HUES48 (cell line): ENCODE measurements around the gene CLIP2.
A peak's percentile ranks its signal among the peaks of the same experiment; 100 is the strongest.

Experiments used
- H3K27ac ChIP-seq: one replicate; pipeline ENCODE4 v1.7.0; 2013; ENCODE audit warnings: low read depth, low read length, inconsistent platforms
- H3K27me3 ChIP-seq: 2 replicates; pipeline ENCODE4 v1.6.1; 2013; ENCODE audit warnings: mild to moderate bottlenecking, low read length; ENCODE audit not compliant: control insufficient read depth, insufficient read depth
- H3K36me3 ChIP-seq: 2 replicates; pipeline ENCODE4 v1.6.1; 2013; ENCODE audit warnings: low read length; ENCODE audit not compliant: control insufficient read depth, insufficient read depth
- H3K4me1 ChIP-seq: 2 replicates; pipeline ENCODE4 v1.6.1; 2013; ENCODE audit warnings: mild to moderate bottlenecking, low read length; ENCODE audit not compliant: control insufficient read depth, insufficient read depth
- H3K4me3 ChIP-seq: 2 replicates; pipeline ENCODE4 v1.5.1; 2013; ENCODE audit warnings: mild to moderate bottlenecking, low read depth, low read length
- H3K9ac ChIP-seq: 2 replicates; pipeline ENCODE4 v1.6.1; 2013; ENCODE audit warnings: mild to moderate bottlenecking, low read depth, low read length, moderate library complexity
- H3K9me3 ChIP-seq: 2 replicates; pipeline ENCODE4 v1.6.1; 2013; ENCODE audit warnings: low read length; ENCODE audit not compliant: control insufficient read depth, insufficient read depth

Gene CLIP2

GRCh38 chr7:74288034-74288881 lies 949 bp upstream of the CLIP2 start:
- peak overlapping the region; percentile 68; the same call in 1 of the 2 replicates for H3K4me3 ChIP-seq
- no peaks in the 10 kb centered on the region for H3K36me3 ChIP-seq
- H3K4me1 ChIP-seq, result peaks cover 27% of the 10 kb centered on the region
- H3K27ac ChIP-seq, result no peak overlapping the region
- H3K27me3 ChIP-seq, result peaks cover 16% of the 10 kb centered on the region; the same call in 1 of the 2 replicates
- H3K9ac ChIP-seq, result no peak overlapping the region
- no peaks in the 10 kb centered on the region for H3K9me3 ChIP-seq

- H3K9ac ChIP-seq, result peak overlapping the region; percentile 69; the same call in 1 of the 2 replicates
- no peaks in the 10 kb centered on the region for H3K9me3 ChIP-seq
- H3K27ac ChIP-seq, result peak overlapping the region; percentile 40
- peaks cover 37% of the 10 kb centered on the region for H3K4me1 ChIP-seq
- H3K4me3 ChIP-seq, result peak overlapping the region; percentile 78
- H3K27me3 ChIP-seq, result peaks cover 16% of the 10 kb centered on the region; the same call in 1 of the 2 replicates
- H3K36me3 ChIP-seq, result no peaks in the 10 kb centered on the region
Measured at GRCh38 chr7:74289659-74290552, 699 bp downstream of the CLIP2 start.

GRCh38 chr7:74290553-74290950 lies 1.3 kb downstream of the CLIP2 start:
- H3K4me1 ChIP-seq, result peaks cover 35% of the 10 kb centered on the region
- no peaks in the 10 kb centered on the region for H3K36me3 ChIP-seq
- no peaks in the 10 kb centered on the region for H3K9me3 ChIP-seq
- no peak overlapping the region for H3K27ac ChIP-seq
- peak overlapping the region; percentile 78 for H3K4me3 ChIP-seq
- H3K9ac ChIP-seq, result 0 out of 2 replicates have a peak overlapping the region, but pooled peaks have one; percentile 62
- H3K27me3 ChIP-seq, result peaks cover 16% of the 10 kb centered on the region; the same call in 1 of the 2 replicates

GRCh38 chr7:74290981-74291441 lies 1.8 kb downstream of the CLIP2 start:
- Histone ChIP-seq H3K4me1 (peaks cover 35% of the 10 kb centered on the region), H3K27ac (no peak overlapping the region), H3K9me3 (no peaks in the 10 kb centered on the region), H3K36me3 (no peaks in the 10 kb centered on the region), H3K9ac (no peak overlapping the region), H3K27me3 (peaks cover 16% of the 10 kb centered on the region; the same call in 1 of the 2 replicates), H3K4me3 (peak overlapping the region; percentile 78)

GRCh38 chr7:74291535-74291934 lies 2.3 kb downstream of the CLIP2 start:
- Histone ChIP-seq H3K27me3 (peaks cover 16% of the 10 kb centered on the region; the same call in 1 of the 2 replicates), H3K9ac (no peak overlapping the region), H3K4me1 (peaks cover 35% of the 10 kb centered on the region), H3K9me3 (no peaks in the 10 kb centered on the region), H3K4me3 (no peak overlapping the region), H3K36me3 (no peaks in the 10 kb centered on the region), H3K27ac (no peak overlapping the region)

- H3K27ac ChIP-seq, result no peak overlapping the region
- peaks cover 35% of the 10 kb centered on the region for H3K4me1 ChIP-seq
- no peaks in the 10 kb centered on the region for H3K36me3 ChIP-seq
- no peaks in the 10 kb centered on the region for H3K9me3 ChIP-seq
- no peak overlapping the region for H3K9ac ChIP-seq
- H3K4me3 ChIP-seq, result no peak overlapping the region
- peaks cover 16% of the 10 kb centered on the region; the same call in 1 of the 2 replicates for H3K27me3 ChIP-seq
Measured at GRCh38 chr7:74292757-74293576, 3.8 kb downstream of the CLIP2 start.

- no peak overlapping the region for H3K4me3 ChIP-seq
Measured at GRCh38 chr7:74293577-74293908, 4.3 kb downstream of the CLIP2 start.

GRCh38 chr7:74294191-74294998 lies 5.2 kb downstream of the CLIP2 start:
- Histone ChIP-seq H3K4me3 (no peak overlapping the region), H3K27ac (no peak overlapping the region), H3K36me3 (no peaks in the 10 kb centered on the region), H3K9me3 (no peaks in the 10 kb centered on the region), H3K4me1 (peaks cover 26% of the 10 kb centered on the region), H3K27me3 (peaks cover 6% of the 10 kb centered on the region; the same call in 1 of the 2 replicates), H3K9ac (no peak overlapping the region)

More at GRCh38 chr7:74293577-74293908, 4.3 kb downstream of the CLIP2 start:
- Histone ChIP-seq H3K27ac (no peak overlapping the region), H3K9ac (no peak overlapping the region), H3K9me3 (no peaks in the 10 kb centered on the region), H3K4me1 (peaks cover 29% of the 10 kb centered on the region), H3K36me3 (no peaks in the 10 kb centered on the region), H3K27me3 (peaks cover 10% of the 10 kb centered on the region; the same call in 1 of the 2 replicates)

GRCh38 chr7:74297516-74298233 lies 8.5 kb downstream of the CLIP2 start:
- H3K27me3 ChIP-seq, result no peaks in the 10 kb centered on the region
- no peaks in the 10 kb centered on the region for H3K9me3 ChIP-seq
- no peaks in the 10 kb centered on the region for H3K36me3 ChIP-seq

More at GRCh38 chr7:74297516-74298233, 8.5 kb downstream of the CLIP2 start:
- no peak overlapping the region for H3K27ac ChIP-seq
- no peak overlapping the region for H3K4me3 ChIP-seq
- peaks cover 17% of the 10 kb centered on the region for H3K4me1 ChIP-seq
- H3K9ac ChIP-seq, result no peak overlapping the region
